SK-N-SH (cell line): Measurements from ENCODE around the gene FAM131B. TPM values are rescaled to one million over a fixed set of nuclear protein-coding genes. Genes with fewer than 3 reads are reported as not detected.

Source experiments
- CTCF ChIA-PET: fragments of 300-600, 350-600 bp; formaldehyde crosslinking; extraction: SDS; loops from one replicate; lab custom pipeline; 2021; lab: Yijun Ruan, JAX
- POLR2A ChIA-PET: fragments of 350-600 bp; sonication (Branson Sonifier 250); formaldehyde crosslinking; extraction: SDS; loops from one replicate; lab custom pipeline; 2020; ENCODE audit warnings: antibody characterized with exemption, inconsistent platforms; lab: Yijun Ruan, JAX
- DNase-seq: peaks from one replicate; pipeline ENCODE4 v3.0.0; 2012
- H2AFZ ChIP-seq: fragments of 200-600 bp; sonication (generic); 2 replicates; pipeline ENCODE4 v1.8.1; 2016; ENCODE audit warnings: antibody characterized with exemption, mild to moderate bottlenecking, low read depth
- H3F3A ChIP-seq: fragments of 200-600 bp; sonication (generic); replicated peaks from 2 replicates; pipeline ENCODE3; 2016; ENCODE audit warnings: antibody characterized with exemption, mild to moderate bottlenecking; ENCODE audit not compliant: insufficient read depth
- H3K27ac ChIP-seq, 2 experiments: fragments of 200-500 bp in 1 of 2; fragments of 200-600 bp in 1 of 2; sonication (Bioruptor generic) in 1 of 2; sonication (generic), shearing (Covaris generic) in 1 of 2; 2 replicates each; pipeline versions ENCODE4 v1.5.1 to v1.6.1; 2014 to 2016; ENCODE audit warnings: low read depth in 2 of 2, inconsistent platforms in 1 of 2, low read length in 1 of 2, mild to moderate bottlenecking in 1 of 2, mixed read lengths in 1 of 2
- H3K27me3 ChIP-seq: fragments of 200-600 bp; sonication (generic), shearing (Covaris generic); 2 replicates; pipeline ENCODE4 v1.6.1; 2016; ENCODE audit warnings: mixed run types; ENCODE audit not compliant: insufficient read depth
- H3K36me3 ChIP-seq, 2 experiments: fragments of 200-500 bp in 1 of 2; fragments of 200-600 bp in 1 of 2; sonication (Bioruptor generic) in 1 of 2; sonication (generic) in 1 of 2; replicated peaks in 1 of 2; 2 replicates each; pipeline versions ENCODE3 to v1.5.1; 2014 to 2016; ENCODE audit warnings: low read length in 1 of 2, mild to moderate bottlenecking in 1 of 2; ENCODE audit not compliant: insufficient read depth in 2 of 2, control insufficient read depth in 1 of 2
- H3K4me1 ChIP-seq, 2 experiments: fragments of 200-500 bp in 1 of 2; fragments of 200-600 bp in 1 of 2; sonication (Bioruptor generic) in 1 of 2; sonication (generic), shearing (Covaris generic) in 1 of 2; 2 replicates each; pipeline versions ENCODE4 v1.5.1 to v1.6.1; 2014 to 2016; ENCODE audit warnings: low read depth in 1 of 2, low read length in 1 of 2, mixed run types in 1 of 2; ENCODE audit not compliant: insufficient read depth in 2 of 2, control insufficient read depth in 1 of 2
- H3K4me2 ChIP-seq: fragments of 200-600 bp; sonication (generic), shearing (Covaris generic); 2 replicates; pipeline ENCODE4 v1.6.1; 2017; ENCODE audit warnings: mixed run types
- H3K4me3 ChIP-seq, 2 experiments: fragments of 200-500 bp in 1 of 2; fragments of 200-600 bp in 1 of 2; sonication (Bioruptor generic) in 1 of 2; sonication (generic), shearing (Covaris generic) in 1 of 2; 2 replicates each; pipeline versions ENCODE4 v1.5.1 to v1.8.1; 2014 to 2016; ENCODE audit warnings: low read depth in 2 of 2, inconsistent platforms in 1 of 2, low read length in 1 of 2, mild to moderate bottlenecking in 1 of 2, mixed read lengths in 1 of 2, moderate library complexity in 1 of 2
- H3K79me2 ChIP-seq: fragments of 200-600 bp; sonication (generic); 2 replicates; pipeline ENCODE4 v1.8.1; 2017; ENCODE audit warnings: mild to moderate bottlenecking; ENCODE audit not compliant: insufficient read depth
- H3K9ac ChIP-seq: fragments of 200-600 bp; sonication (generic); 2 replicates; pipeline ENCODE4 v1.6.1; 2017; ENCODE audit warnings: mixed run types
- H3K9me2 ChIP-seq: fragments of 200-600 bp; sonication (generic); 2 replicates; pipeline ENCODE4 v1.6.1; 2017; ENCODE audit warnings: mixed run types
- H3K9me3 ChIP-seq: fragments of 200-600 bp; sonication (generic); 2 replicates; pipeline ENCODE4 v1.6.1; 2017; ENCODE audit warnings: mixed run types, mild to moderate bottlenecking, moderate library complexity
- H4K20me1 ChIP-seq: fragments of 200-600 bp; sonication (generic); 2 replicates; pipeline ENCODE4 v1.6.1; 2017; ENCODE audit warnings: mild to moderate bottlenecking, mixed run types; ENCODE audit not compliant: insufficient read depth
- CHD2 ChIP-seq: fragments of 150-350 bp; IDR thresholded peaks from 2 replicates; pipeline ENCODE4 v1.6.1; 2018; ENCODE audit warnings: low read length; ENCODE audit not compliant: partially characterized antibody
- EP300 ChIP-seq, 2 experiments: IDR thresholded peaks; 2 replicates each; pipeline versions ENCODE4 v1.4.0 to v1.6.1; 2012; ENCODE audit warnings: borderline replicate concordance in 1 of 2, low read depth in 1 of 2, low read length in 1 of 2
- FOSL2 ChIP-seq: IDR thresholded peaks from 2 replicates; pipeline ENCODE4 v1.4.0; 2012; ENCODE audit warnings: low read depth, mild to moderate bottlenecking, moderate library complexity, borderline replicate concordance
- FOXJ3 ChIP-seq: sonication (generic); formaldehyde crosslinking; IDR thresholded peaks from 2 replicates; pipeline ENCODE4 v1.5.1; 2020; ENCODE audit warnings: mild to moderate bottlenecking, missing genetic modification reagents
- JUND ChIP-seq: IDR thresholded peaks from 2 replicates; pipeline ENCODE4 v1.4.0; 2012
- MEF2A ChIP-seq: IDR thresholded peaks from 2 replicates; pipeline ENCODE4 v1.4.0; 2012; ENCODE audit warnings: low read depth, borderline replicate concordance
- MXI1 ChIP-seq: IDR thresholded peaks from 2 replicates; pipeline ENCODE4 v1.6.1; 2012; ENCODE audit warnings: mild to moderate bottlenecking, low read depth, low read length, improper control_type of control experiment
- NFIC ChIP-seq: IDR thresholded peaks from 2 replicates; pipeline ENCODE4 v1.4.0; 2012; ENCODE audit warnings: borderline replicate concordance
- POLR2AphosphoS5 ChIP-seq: IDR thresholded peaks from 2 replicates; pipeline ENCODE4 v1.6.1; 2012; ENCODE audit warnings: low read depth, low read length
- RAD21 ChIP-seq: IDR thresholded peaks from 2 replicates; pipeline ENCODE4 v1.6.1; 2012; ENCODE audit warnings: mild to moderate bottlenecking, low read length
- RFX5 ChIP-seq: IDR thresholded peaks from 2 replicates; pipeline ENCODE4 v1.6.1; 2012; ENCODE audit warnings: mild to moderate bottlenecking, improper control_type of control experiment, low read length
- TAF1 ChIP-seq: IDR thresholded peaks from 2 replicates; pipeline ENCODE4 v1.6.1; 2012; ENCODE audit warnings: low read depth, mild to moderate bottlenecking, low read length, moderate library complexity, borderline replicate concordance
- TCF12 ChIP-seq: IDR thresholded peaks from 2 replicates; pipeline ENCODE4 v1.4.0; 2012
- WGBS: methylation state at CpG from one replicate; pipeline ENCODE4 v1.1.6; 2017; ENCODE audit warnings: low lambda C conversion rate; 5-methylcytosine and 5-hydroxymethylcytosine counted together
- polyA plus RNA-seq, 3 experiments: library from polyadenylated mRNA; depleted of rRNA; stranded (reverse); fragments of >200 nt; gene quantifications; 2 replicates each; pipeline ENCODE4 v1.2.3, GENCODE V29; 2012
- TF ChIP-seq, protein P1 (sequence below): fragments of 150-350 bp; IDR thresholded peaks from 2 replicates; pipeline ENCODE4 v1.6.1; 2017; ENCODE audit warnings: antibody characterized with exemption, low read length, low read depth, borderline replicate concordance
- TF ChIP-seq, protein P2 (sequence below): IDR thresholded peaks from 2 replicates; pipeline ENCODE4 v1.4.0; 2012; ENCODE audit warnings: low read depth
- TF ChIP-seq, protein P3 (sequence below): fragments of 200-600 bp; sonication (generic); IDR thresholded peaks from 2 replicates; pipeline ENCODE4 v1.6.1; 2017; ENCODE audit warnings: antibody characterized with exemption, mild to moderate bottlenecking, moderate library complexity
- TF ChIP-seq, protein P4 (sequence below): IDR thresholded peaks from 2 replicates; pipeline ENCODE4 v1.4.0; 2012; ENCODE audit warnings: low read depth, borderline replicate concordance

Gene FAM131B
- polyA plus RNA-seq, 1 of the 3 experiments (the other 2 are of a cell fraction) = 43.6 TPM

DNA sequence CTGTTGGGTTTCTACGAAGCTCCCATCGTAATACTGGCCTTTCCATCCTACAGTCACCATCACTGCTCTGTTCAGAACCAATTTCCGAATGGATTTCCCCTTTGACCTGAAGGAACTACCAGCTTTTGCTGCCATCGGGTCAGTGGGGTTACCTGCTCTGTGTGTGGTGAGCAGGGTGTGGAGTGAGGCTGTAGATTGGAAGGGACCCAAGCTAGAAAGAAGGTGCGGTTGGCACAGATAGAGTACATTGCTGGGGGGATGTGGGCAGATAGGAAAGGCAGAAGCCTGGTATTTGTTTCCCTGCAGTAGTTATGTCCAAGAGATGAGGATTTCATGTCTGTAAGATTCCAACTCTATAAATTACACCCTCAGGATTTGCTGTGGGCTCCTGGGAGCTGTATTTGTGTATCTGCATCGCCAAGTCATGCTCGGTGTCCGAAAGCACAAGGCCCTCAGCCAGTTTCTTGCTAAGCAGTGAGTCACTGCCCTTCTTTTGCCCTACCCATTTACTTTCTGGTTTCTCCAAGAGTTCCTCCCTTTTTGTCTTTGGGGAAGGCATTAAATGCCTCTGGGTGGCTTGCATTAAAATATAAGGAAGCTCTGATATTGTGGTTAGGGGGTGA is 31.2 kb downstream of the FAM131B start:
- CTCF ChIA-PET = interaction anchor here (0.6 to 2.4 kb wide), 8 partner anchors 13 to 91 kb away, joined by 3 to 10 read pairs (median 4); partner anchors contain the start of gene CASP2
- Histone ChIP-seq H3K9me2 (no peaks in the 10 kb centered on the region), H2AFZ (no peak overlapping the region), H3K4me1 (peaks cover 0 to 3% of the 10 kb centered on the region in 2 experiments; a peak in 1 of 4 replicates), H3K9ac (no peak overlapping the region), H3K4me3 (no peak overlapping the region), H3K27ac (peak overlapping the region in 1 of 2 experiments; percentile 34; a peak in 1 of 4 replicates), H3K4me2 (peak overlapping the region; percentile 33), H4K20me1 (no peaks in the 10 kb centered on the region), H3K27me3 (no peaks in the 10 kb centered on the region), H3K9me3 (no peaks in the 10 kb centered on the region), H3K79me2 (no peaks in the 10 kb centered on the region), H3F3A (peaks cover 6% of the 10 kb centered on the region), H3K36me3 (no peaks in the 10 kb centered on the region)
- 63% methylated on average over 8 of the region's 8 CpGs for WGBS
- TF ChIP-seq, protein P1, sequence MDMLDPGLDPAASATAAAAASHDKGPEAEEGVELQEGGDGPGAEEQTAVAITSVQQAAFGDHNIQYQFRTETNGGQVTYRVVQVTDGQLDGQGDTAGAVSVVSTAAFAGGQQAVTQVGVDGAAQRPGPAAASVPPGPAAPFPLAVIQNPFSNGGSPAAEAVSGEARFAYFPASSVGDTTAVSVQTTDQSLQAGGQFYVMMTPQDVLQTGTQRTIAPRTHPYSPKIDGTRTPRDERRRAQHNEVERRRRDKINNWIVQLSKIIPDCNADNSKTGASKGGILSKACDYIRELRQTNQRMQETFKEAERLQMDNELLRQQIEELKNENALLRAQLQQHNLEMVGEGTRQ = no peak
- TF ChIP-seq, protein P2, sequence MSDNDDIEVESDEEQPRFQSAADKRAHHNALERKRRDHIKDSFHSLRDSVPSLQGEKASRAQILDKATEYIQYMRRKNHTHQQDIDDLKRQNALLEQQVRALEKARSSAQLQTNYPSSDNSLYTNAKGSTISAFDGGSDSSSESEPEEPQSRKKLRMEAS = peak; percentile 74
- TF ChIP-seq EP300 (IDR thresholded peaks at IDR 0.05; ENCODE audit: borderline replicate concordance in 1 of 2, low read depth in 1 of 2, low read length in 1 of 2) = no peak
- TF ChIP-seq RFX5 = no peak
- peak; percentile 45; the same call in 1 of the 2 replicates for TF ChIP-seq JUND
- TF ChIP-seq POLR2AphosphoS5 = no peak
- TF ChIP-seq NFIC = peak; percentile 69
- no peak for TF ChIP-seq MXI1
- TF ChIP-seq, protein P3, sequence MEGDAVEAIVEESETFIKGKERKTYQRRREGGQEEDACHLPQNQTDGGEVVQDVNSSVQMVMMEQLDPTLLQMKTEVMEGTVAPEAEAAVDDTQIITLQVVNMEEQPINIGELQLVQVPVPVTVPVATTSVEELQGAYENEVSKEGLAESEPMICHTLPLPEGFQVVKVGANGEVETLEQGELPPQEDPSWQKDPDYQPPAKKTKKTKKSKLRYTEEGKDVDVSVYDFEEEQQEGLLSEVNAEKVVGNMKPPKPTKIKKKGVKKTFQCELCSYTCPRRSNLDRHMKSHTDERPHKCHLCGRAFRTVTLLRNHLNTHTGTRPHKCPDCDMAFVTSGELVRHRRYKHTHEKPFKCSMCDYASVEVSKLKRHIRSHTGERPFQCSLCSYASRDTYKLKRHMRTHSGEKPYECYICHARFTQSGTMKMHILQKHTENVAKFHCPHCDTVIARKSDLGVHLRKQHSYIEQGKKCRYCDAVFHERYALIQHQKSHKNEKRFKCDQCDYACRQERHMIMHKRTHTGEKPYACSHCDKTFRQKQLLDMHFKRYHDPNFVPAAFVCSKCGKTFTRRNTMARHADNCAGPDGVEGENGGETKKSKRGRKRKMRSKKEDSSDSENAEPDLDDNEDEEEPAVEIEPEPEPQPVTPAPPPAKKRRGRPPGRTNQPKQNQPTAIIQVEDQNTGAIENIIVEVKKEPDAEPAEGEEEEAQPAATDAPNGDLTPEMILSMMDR = no peak
- TF ChIP-seq FOXJ3 (CRISPR knock-in tag) = no peak
- no peak for TF ChIP-seq MEF2A
- no peak for TF ChIP-seq RAD21
- TF ChIP-seq FOSL2 = peak; percentile 80
- TF ChIP-seq TAF1 = no peak
- peak; percentile 20; the same call in 1 of the 2 replicates for TF ChIP-seq TCF12
- TF ChIP-seq CHD2 = no peak
- TF ChIP-seq, protein P4, sequence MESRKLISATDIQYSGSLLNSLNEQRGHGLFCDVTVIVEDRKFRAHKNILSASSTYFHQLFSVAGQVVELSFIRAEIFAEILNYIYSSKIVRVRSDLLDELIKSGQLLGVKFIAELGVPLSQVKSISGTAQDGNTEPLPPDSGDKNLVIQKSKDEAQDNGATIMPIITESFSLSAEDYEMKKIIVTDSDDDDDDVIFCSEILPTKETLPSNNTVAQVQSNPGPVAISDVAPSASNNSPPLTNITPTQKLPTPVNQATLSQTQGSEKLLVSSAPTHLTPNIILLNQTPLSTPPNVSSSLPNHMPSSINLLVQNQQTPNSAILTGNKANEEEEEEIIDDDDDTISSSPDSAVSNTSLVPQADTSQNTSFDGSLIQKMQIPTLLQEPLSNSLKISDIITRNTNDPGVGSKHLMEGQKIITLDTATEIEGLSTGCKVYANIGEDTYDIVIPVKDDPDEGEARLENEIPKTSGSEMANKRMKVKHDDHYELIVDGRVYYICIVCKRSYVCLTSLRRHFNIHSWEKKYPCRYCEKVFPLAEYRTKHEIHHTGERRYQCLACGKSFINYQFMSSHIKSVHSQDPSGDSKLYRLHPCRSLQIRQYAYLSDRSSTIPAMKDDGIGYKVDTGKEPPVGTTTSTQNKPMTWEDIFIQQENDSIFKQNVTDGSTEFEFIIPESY = no peak
- POLR2A ChIA-PET = no interaction called here
- DNase-seq = no peak
